ENCODE measurements around the gene PDRG1.

PDRG1 gene

DNA sequence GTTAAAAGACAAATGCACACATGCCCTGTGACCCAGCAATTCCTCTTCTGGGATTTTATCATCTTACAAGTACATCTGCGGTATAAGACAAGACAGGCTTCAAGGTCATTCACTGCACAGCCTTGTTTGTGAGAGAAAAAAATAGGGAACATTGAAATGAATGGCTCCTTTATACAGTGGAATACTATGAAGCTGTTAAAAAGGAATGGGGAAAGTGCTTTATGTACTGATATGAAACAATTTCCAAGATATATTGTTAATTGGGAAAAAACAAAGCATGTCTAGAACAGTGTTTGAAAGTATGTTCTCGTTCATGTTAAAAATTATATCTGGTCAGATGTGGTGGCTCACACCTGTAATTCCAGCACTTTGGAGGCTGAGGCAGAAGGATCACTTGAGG lies 25.4 kb downstream of the PDRG1 start:
- no peak for TF ChIP-seq MAX (IDR thresholded peaks at IDR 0.05)
- no peak for TF ChIP-seq RAD21 (IDR thresholded peaks at IDR 0.05; ENCODE audit: low read depth)
- TF ChIP-seq CEBPB (IDR thresholded peaks at IDR 0.05), result no peak
- no peak for TF ChIP-seq ZBTB7A (IDR thresholded peaks at IDR 0.05; ENCODE audit: low read depth)
- TF ChIP-seq, protein P1, sequence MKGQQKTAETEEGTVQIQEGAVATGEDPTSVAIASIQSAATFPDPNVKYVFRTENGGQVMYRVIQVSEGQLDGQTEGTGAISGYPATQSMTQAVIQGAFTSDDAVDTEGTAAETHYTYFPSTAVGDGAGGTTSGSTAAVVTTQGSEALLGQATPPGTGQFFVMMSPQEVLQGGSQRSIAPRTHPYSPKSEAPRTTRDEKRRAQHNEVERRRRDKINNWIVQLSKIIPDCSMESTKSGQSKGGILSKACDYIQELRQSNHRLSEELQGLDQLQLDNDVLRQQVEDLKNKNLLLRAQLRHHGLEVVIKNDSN (IDR thresholded peaks at IDR 0.05), result no peak
- TF ChIP-seq NFIC (IDR thresholded peaks at IDR 0.05), result no peak
- TF ChIP-seq CREB1 (IDR thresholded peaks at IDR 0.05; ENCODE audit: low read depth), result no peak
- no peak for TF ChIP-seq EP300 (IDR thresholded peaks at IDR 0.05; ENCODE audit: borderline replicate concordance)

DNA sequence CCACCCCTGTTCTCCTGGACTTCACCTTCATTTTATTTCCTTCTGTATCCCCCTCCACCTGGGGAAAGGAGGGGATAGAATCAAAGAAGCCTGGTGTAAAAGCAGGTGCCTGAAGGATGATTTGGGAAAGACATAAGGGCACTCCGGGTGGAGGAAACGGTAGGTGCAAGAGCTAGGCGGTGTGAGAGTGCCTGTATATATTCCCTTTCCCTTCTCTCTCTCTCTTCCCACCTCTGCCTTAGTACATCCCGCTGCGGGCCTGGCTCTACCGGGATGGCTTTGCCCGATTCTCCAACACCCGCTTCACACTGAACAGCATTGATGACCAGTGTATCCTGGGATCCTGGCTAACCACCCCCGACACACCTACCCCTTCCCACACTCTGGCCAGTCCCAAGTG lies 26.2 kb downstream of the PDRG1 start:
- TF ChIP-seq REST (IDR thresholded peaks at IDR 0.05; ENCODE audit: low read depth) (no peak), TCF12 (IDR thresholded peaks at IDR 0.05; ENCODE audit: low read depth) (no peak), NFIC (IDR thresholded peaks at IDR 0.05) (no peak), CEBPB (IDR thresholded peaks at IDR 0.05) (no peak), EGR1 (IDR thresholded peaks at IDR 0.05) (no peak), RAD21 (IDR thresholded peaks at IDR 0.05; ENCODE audit: low read depth) (no peak), MAX (IDR thresholded peaks at IDR 0.05) (no peak), FOXM1 (IDR thresholded peaks at IDR 0.05; ENCODE audit: borderline replicate concordance, low read depth) (no peak), TEAD4 (IDR thresholded peaks at IDR 0.05) (no peak), YY1 (IDR thresholded peaks at IDR 0.05; ENCODE audit: low read depth) (no peak), CREB1 (IDR thresholded peaks at IDR 0.05; ENCODE audit: low read depth) (no peak), TAF1 (IDR thresholded peaks at IDR 0.05; ENCODE audit: low read depth) (no peak)

DNA sequence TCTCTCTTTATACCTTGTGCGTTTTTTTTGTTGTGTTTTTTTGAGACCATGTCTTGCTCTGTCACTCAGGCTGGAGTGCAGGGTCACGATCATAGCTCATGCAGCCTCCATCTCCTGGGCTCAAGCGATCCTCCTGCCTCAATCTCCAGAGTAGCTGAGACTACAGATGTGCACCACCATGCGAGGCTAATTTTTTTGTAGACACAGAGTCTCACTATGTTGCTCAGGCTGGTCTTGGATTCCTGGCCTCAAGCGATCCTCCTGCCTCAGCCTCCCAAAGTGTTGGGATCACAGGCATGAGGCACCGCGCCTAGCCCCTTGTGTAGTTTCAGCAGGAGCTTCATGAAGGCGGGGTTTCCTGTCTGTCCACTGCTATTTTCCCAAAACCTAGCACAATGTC lies 27.3 kb downstream of the PDRG1 start:
- TF ChIP-seq REST (IDR thresholded peaks at IDR 0.05; ENCODE audit: low read depth) (no peak), TAF1 (IDR thresholded peaks at IDR 0.05; ENCODE audit: low read depth) (no peak)

GRCh38 chr20:31923388-31924331 lies 28.2 kb downstream of the PDRG1 start:
- no peak for TF ChIP-seq NFIC (IDR thresholded peaks at IDR 0.05)

DNA sequence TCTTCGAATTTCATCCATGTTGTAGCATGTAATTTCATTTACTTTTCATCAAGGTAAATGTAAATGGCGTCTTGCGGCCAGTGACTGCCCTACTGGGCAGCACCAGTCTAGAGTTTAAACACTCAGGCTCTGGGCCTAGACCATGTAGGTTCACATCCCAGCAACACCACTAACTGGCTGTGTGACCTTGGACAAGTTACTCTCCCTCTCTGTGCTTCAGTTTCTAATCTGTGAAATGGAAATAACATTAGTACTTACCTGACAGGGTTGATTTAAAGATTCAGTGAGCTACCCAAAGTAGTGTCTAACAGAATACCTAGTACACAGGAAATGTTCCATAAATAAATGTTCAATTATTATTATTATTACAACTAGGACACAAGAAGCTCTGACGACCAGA lies 29.3 kb downstream of the PDRG1 start:
- TF ChIP-seq NFIC (IDR thresholded peaks at IDR 0.05), result no peak
- no peak for TF ChIP-seq CREB1 (IDR thresholded peaks at IDR 0.05; ENCODE audit: low read depth)
- TF ChIP-seq, protein P1 (IDR thresholded peaks at IDR 0.05), result no peak
- no peak for TF ChIP-seq REST (IDR thresholded peaks at IDR 0.05; ENCODE audit: low read depth)
- no peak for TF ChIP-seq TEAD4 (IDR thresholded peaks at IDR 0.05)
